ENCODE data around the gene ANP32B.

Gene ANP32B

DNA sequence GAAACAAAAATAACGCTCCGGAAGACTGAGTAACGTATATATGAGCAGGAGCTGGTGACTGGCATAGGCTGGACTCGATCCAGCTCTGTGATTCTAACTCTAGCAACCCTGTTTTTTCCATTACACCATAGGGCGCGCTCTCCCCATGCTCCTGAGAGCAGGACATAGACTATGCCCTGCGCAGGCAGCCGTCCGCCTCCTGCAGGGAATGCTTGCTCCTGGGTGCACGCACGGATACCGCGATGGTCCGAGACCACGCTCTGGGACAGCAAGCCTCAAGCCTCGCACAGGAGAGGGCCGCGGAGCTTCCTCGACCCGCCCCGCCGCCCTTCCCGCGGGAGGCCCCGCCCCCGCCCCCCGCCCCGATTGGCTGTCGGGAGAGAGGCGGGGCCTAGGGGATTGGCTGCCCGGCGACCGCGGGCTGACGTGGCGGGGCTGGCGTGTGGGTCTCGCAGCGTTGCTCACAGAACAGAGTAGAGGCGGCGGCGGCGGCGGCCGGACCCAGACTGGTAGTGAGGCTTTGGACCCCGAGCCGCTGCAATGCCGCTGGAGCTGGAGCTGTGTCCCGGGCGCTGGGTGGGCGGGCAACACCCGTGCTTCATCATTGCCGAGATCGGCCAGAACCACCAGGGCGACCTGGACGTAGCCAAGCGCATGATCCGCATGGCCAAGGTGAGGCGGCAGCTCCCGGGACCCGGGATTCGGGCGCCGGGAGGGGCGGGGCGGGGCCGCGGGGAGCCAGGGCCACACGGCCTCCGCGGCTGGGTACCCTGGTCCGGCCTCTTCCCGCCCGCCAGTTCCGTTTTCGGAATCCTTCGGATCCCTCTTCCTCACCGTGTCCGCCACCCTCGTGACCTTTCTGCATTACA is 73.4 kb downstream of the ANP32B start, which contains the start of gene NANS:
Gene NANS (plus strand): TSS at position 464 of the 869 bp plus-strand sequence. CDS start 77 bp downstream, at position 541.
- H3K27ac ChIP-seq, result peak within 1 kb of the TSS; percentile 78
- peak; percentile 80 for DNase-seq (ENCODE audit: low read depth, low spot score)

DNA sequence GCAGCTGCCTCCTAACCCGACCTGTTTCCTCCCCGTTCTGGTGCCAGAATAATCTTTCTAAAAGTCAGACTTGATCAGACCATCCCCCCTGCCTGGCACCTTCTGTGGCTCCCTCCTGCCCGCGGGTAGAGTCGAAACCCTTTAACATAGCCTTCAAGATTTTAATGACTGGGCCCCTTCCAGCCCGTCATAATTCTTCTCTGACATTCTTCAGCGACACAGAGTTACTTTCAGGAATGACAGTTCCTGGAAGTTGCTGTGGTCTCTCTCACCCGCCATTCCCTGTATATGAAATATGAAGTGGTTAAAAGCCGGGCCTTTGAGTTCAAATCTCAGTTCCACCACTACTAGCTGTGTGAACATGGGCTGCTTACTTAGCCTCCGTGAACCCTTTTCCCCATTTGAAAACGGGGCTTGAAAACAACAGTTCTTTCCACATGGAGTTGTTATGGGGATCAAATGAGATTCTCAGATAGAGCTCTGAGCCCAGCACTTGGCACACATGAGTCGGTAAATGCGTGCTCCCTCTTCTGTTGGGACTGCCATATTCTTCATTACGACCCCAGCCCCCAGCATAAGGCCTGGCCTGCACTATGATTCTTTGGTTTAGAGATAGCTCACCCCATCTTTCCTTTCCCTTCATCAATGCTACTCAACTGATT is 74.1 kb downstream of the ANP32B start:
- peak overlapping the region; percentile 78 for H3K27ac ChIP-seq
- no peak for DNase-seq (ENCODE audit: low read depth, low spot score)

GRCh38 chr9:98062161-98062560 is 79.0 kb downstream of the ANP32B start:
- no peak overlapping the region for H3K27ac ChIP-seq
- no peak for DNase-seq (ENCODE audit: low read depth, low spot score)

GRCh38 chr9:98064623-98065392 is 81.7 kb downstream of the ANP32B start:
- DNase-seq (ENCODE audit: low read depth, low spot score), result no peak
- H3K27ac ChIP-seq, result no peak overlapping the region

Data from epithelial cell of prostate (primary cell).